Hepatocyte (in vitro differentiated cells): ENCODE data around the gene RCOR2.

Source experiments
- CTCF ChIP-seq: fragments of 200-600 bp; sonication (generic); IDR thresholded peaks from 2 replicates; pipeline ENCODE4 v1.5.1; 2016; ENCODE audit warnings: antibody characterized with exemption, mild to moderate bottlenecking; ENCODE audit not compliant: poor library complexity
- EZH2 ChIP-seq: fragments of 200-600 bp; sonication (generic); IDR thresholded peaks from 2 replicates; pipeline ENCODE4 v1.6.1; 2016; ENCODE audit warnings: antibody characterized with exemption, mild to moderate bottlenecking, borderline replicate concordance

DNA sequence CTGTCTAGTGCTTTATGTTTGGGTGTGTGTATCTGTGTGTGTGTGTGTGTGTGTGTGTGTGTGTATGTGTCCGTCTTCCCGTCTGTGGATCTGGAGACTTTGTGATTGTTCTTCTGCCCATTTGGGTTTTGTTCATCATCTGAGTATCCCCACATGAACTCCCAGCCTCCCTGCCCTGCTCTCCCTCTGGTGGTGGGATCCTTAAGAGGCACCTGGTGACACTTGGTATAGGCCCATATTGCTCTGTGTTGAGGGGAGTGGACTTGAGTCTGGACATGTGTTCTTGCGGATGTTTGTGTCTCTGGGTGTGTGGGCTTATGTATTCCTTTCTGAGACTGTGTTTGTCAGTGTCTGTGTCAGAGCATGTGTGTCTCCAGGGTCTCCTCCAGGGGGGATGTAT, 15.3 kb downstream of the RCOR2 start:
- TF ChIP-seq CTCF, result peak; percentile 31
- no peak for TF ChIP-seq EZH2
